ENCODE measurements around the gene CFAP69.

GRCh38 chr7:90309872-90310271 is 64.9 kb downstream of the CFAP69 start:
- TF ChIP-seq POLR2AphosphoS5 (IDR thresholded peaks at IDR 0.05; ENCODE audit: low read depth, low read length) (no peak), TAF1 (IDR thresholded peaks at IDR 0.05; ENCODE audit: low read depth, low read length) (no peak), POLR2A (IDR thresholded peaks at IDR 0.05; ENCODE audit: low read depth, low read length) (no peak), SPI1 (IDR thresholded peaks at IDR 0.05; ENCODE audit: low read depth, low read length) (no peak), PAX5 (IDR thresholded peaks at IDR 0.05; ENCODE audit: insufficient read depth, low read length, severe bottlenecking) (no peak), POU2F2 (IDR thresholded peaks at IDR 0.05; ENCODE audit: low read depth, low read length) (no peak)

Data from GM12891 (cell line).